CD4-positive, CD25-positive, alpha-beta regulatory T cell (primary cell): ENCODE measurements around the gene TARBP1. TPM values are rescaled to one million over a fixed set of nuclear protein-coding genes. Genes with fewer than 3 reads are reported as not detected.
"Not testable (repeated sequence)": the region's sequence is repeated elsewhere in the genome, so short reads cannot be mapped to it uniquely, and the experiment has no call there.

Experiments
- ATAC-seq, 2 donors: fragments of 150-1000 bp; cut with Tn5 transposase; one replicate each; pipeline ENCODE4 v1.10.0; 2021; ENCODE audit warnings: low read depth in 2 of 2, moderate number of reproducible peaks in 2 of 2, moderate library complexity in 1 of 2
- DNase-seq, 3 donors: peaks; one replicate each; pipeline versions ENCODE4 v3.0.0 to v3.0.0-alpha.2; 2012 to 2022; ENCODE audit warnings: mixed read lengths in 1 of 3
- H3K27ac ChIP-seq: one replicate; pipeline ENCODE4 v1.7.0; 2013; ENCODE audit warnings: mild to moderate bottlenecking, low read length; ENCODE audit not compliant: insufficient read depth, poor library complexity, severe bottlenecking
- H3K27me3 ChIP-seq: one replicate; pipeline ENCODE4 v1.7.0; 2013; ENCODE audit warnings: low read length; ENCODE audit not compliant: control insufficient read depth, insufficient read depth
- H3K36me3 ChIP-seq: one replicate; pipeline ENCODE4 v1.7.0; 2013; ENCODE audit warnings: mild to moderate bottlenecking, low read length, moderate library complexity; ENCODE audit not compliant: control insufficient read depth, insufficient read depth
- H3K4me1 ChIP-seq: 2 replicates; pipeline ENCODE4 v1.7.0; 2013; ENCODE audit warnings: mild to moderate bottlenecking, low read length; ENCODE audit not compliant: insufficient read depth, control insufficient read depth, poor library complexity, severe bottlenecking
- H3K4me3 ChIP-seq: one replicate; pipeline ENCODE4 v1.7.0; 2013; ENCODE audit warnings: low read depth, mild to moderate bottlenecking, low read length, moderate library complexity
- H3K9me3 ChIP-seq, 2 experiments: 1 replicate in 1 of 2; 2 replicates in 1 of 2; pipeline ENCODE4 v1.7.0; 2013; ENCODE audit warnings: low read length in 2 of 2, mild to moderate bottlenecking in 1 of 2, moderate library complexity in 1 of 2; ENCODE audit not compliant: control insufficient read depth in 2 of 2
- H3K27ac Mint-ChIP-seq, 3 donors: one replicate each; pipeline ENCODE4 v1.8.0; 2020 to 2022; ENCODE audit warnings: mild to moderate bottlenecking in 3 of 3, mixed read lengths in 3 of 3, moderate library complexity in 2 of 3
- H3K27me3 Mint-ChIP-seq: one replicate; pipeline ENCODE4 v1.8.0; 2022; ENCODE audit warnings: mild to moderate bottlenecking, mixed read lengths
- H3K36me3 Mint-ChIP-seq: one replicate; pipeline ENCODE4 v1.8.0; 2020; ENCODE audit warnings: mixed read lengths
- H3K4me1 Mint-ChIP-seq, 4 donors: one replicate each; pipeline ENCODE4 v1.8.0; 2020 to 2022; ENCODE audit warnings: mixed read lengths in 4 of 4, mild to moderate bottlenecking in 1 of 4
- H3K4me3 Mint-ChIP-seq, 4 donors: one replicate each; pipeline ENCODE4 v1.8.0; 2020 to 2022; ENCODE audit warnings: mild to moderate bottlenecking in 4 of 4, mixed read lengths in 4 of 4, moderate library complexity in 3 of 4
- H3K9me3 Mint-ChIP-seq, 7 donors: one replicate each; pipeline ENCODE4 v1.8.0; 2020 to 2022; ENCODE audit warnings: mixed read lengths in 7 of 7, mild to moderate bottlenecking in 3 of 7, moderate library complexity in 2 of 7
- polyA plus RNA-seq, 4 donors: library from polyadenylated mRNA; unstranded; fragments of 300-500 nt; fragmentation: Illumina TruSeq; gene quantifications; one replicate each; pipeline ENCODE4 v1.2.3, GENCODE V29; 2021
- total RNA-seq: library from RNA; stranded (reverse); gene quantifications from one replicate; pipeline ENCODE4 v1.2.3, GENCODE V29; 2022

TARBP1 gene
- total and polyA plus RNA-seq, 5 donors from 2014 or later, result 6.9 to 30.0 (median 8.8) TPM

DNA sequence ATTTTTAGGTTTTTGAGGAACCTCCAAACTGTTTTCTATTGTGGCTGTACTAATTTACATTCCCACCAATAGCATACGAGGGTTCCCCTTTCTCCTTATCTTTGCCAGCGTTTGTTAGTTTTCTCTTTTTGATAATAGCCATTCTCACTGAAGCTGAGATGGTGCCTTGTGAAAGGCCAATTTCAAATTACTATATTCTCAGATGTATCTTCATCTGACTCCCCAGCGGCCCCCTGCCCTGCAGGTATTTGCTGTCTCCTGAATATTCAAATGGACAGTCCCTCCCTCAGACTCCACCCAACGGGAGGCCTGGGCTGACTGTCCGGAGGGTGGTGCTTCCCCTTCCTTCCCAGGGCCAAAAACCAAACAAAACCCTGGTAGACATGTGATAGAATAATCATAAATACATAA is 33.5 kb upstream of the TARBP1 start:
- Mint-ChIP-seq H3K27me3 (peaks cover 9% of the 10 kb centered on the region), H3K4me3 (no peak overlapping the region), H3K9me3 (peaks cover 0 to 2% (median 0%) of the 10 kb centered on the region in 7 donors), H3K27ac (no peak overlapping the region), H3K36me3 (no peaks in the 10 kb centered on the region), H3K4me1 (no peaks in the 10 kb centered on the region)
- H3K4me3 ChIP-seq, result no peak overlapping the region
- H3K27me3 ChIP-seq, result no peaks in the 10 kb centered on the region
- H3K9me3 ChIP-seq, result no peaks in the 10 kb centered on the region
- no peak overlapping the region for H3K27ac ChIP-seq
- no peaks in the 10 kb centered on the region for H3K36me3 ChIP-seq
- no peaks in the 10 kb centered on the region for H3K4me1 ChIP-seq
- DNase-seq (no peak), ATAC-seq (no peak)

- H3K4me3 Mint-ChIP-seq, result no peak overlapping the region
- no peak for ATAC-seq
- Histone ChIP-seq H3K36me3 (no peaks in the 10 kb centered on the region), H3K27ac (no peak overlapping the region), H3K4me3 (no peak overlapping the region), H3K9me3 (no peaks in the 10 kb centered on the region), H3K27me3 (no peaks in the 10 kb centered on the region), H3K4me1 (no peaks in the 10 kb centered on the region)
- no peaks in the 10 kb centered on the region for H3K36me3 Mint-ChIP-seq
- H3K27me3 Mint-ChIP-seq, result no peaks in the 10 kb centered on the region
- no peak for DNase-seq
- H3K9me3 Mint-ChIP-seq, result peaks cover 0 to 2% (median 0%) of the 10 kb centered on the region in 7 donors
- H3K27ac Mint-ChIP-seq, result no peak overlapping the region
- H3K4me1 Mint-ChIP-seq, result no peaks in the 10 kb centered on the region
Measured at GRCh38 chr1:234509457-234510328, 30.7 kb upstream of the TARBP1 start.

DNA sequence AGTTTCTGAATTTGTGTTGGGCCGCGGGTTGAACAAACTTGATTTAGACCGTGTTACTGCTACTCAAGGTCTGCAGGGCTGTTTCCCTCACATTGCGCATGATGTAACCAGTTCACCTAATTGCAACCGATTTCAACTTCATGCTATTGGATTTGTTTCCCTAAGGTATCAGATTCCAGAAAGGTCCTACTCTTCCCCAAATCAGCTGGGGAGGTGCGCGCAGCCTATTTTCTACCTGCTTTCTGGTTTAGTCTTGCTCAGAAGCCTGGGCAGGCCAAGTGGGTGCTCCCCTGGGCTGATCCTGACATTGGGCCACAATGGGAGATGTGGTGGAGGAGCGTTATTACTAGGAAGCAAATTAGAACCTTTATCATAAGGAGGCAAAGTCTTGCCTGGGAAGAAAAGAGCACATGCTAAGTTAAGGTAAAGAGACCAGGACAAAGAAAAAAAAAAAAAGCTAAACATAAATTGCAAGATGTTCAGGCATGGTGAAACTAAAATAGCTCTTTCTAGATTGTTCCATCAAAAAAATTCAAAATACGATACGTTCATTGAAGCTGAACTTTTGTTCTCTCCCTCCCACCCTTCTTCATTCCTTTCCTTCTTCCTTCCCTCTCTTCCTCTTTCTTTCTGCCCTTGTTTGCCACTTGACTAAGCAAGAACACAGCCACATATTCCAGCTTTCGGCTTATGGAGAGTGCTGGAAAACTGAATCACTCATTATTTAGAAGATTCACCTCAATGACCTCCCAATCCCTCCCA is 28.8 kb upstream of the TARBP1 start:
- Mint-ChIP-seq H3K4me3 (no peak overlapping the region), H3K27me3 (no peaks in the 10 kb centered on the region), H3K9me3 (peaks cover 0 to 2% (median 0%) of the 10 kb centered on the region in 7 donors), H3K27ac (no peak overlapping the region), H3K36me3 (no peaks in the 10 kb centered on the region), H3K4me1 (no peaks in the 10 kb centered on the region)
- DNase-seq (no peak), ATAC-seq (no peak)
- no peaks in the 10 kb centered on the region for H3K27me3 ChIP-seq
- H3K36me3 ChIP-seq, result no peaks in the 10 kb centered on the region
- H3K4me3 ChIP-seq, result no peak overlapping the region
- no peak overlapping the region for H3K27ac ChIP-seq
- H3K9me3 ChIP-seq, result no peaks in the 10 kb centered on the region
- H3K4me1 ChIP-seq, result no peaks in the 10 kb centered on the region

- H3K36me3 ChIP-seq, result no peaks in the 10 kb centered on the region
- H3K27ac ChIP-seq, result no peak overlapping the region
- DNase-seq (no peak), ATAC-seq (no peak)
- H3K4me1 Mint-ChIP-seq, result peaks cover 0 to under 1% (median 0%) of the 10 kb centered on the region in 4 donors
- no peaks in the 10 kb centered on the region for H3K9me3 ChIP-seq
- no peaks in the 10 kb centered on the region for H3K27me3 ChIP-seq
- no peaks in the 10 kb centered on the region for H3K4me1 ChIP-seq
- H3K27me3 Mint-ChIP-seq, result no peaks in the 10 kb centered on the region
- H3K9me3 Mint-ChIP-seq, result peaks cover 0 to 2% (median 0%) of the 10 kb centered on the region in 7 donors
- H3K4me3 Mint-ChIP-seq, result no peak overlapping the region
- no peaks in the 10 kb centered on the region for H3K36me3 Mint-ChIP-seq
- H3K4me3 ChIP-seq, result no peak overlapping the region
- no peak overlapping the region for H3K27ac Mint-ChIP-seq
Measured at GRCh38 chr1:234507089-234507488, 28.1 kb upstream of the TARBP1 start.

GRCh38 chr1:234505769-234506102 is 26.8 kb upstream of the TARBP1 start:
- H3K4me3 ChIP-seq, result no peak overlapping the region
- Mint-ChIP-seq H3K36me3 (no peaks in the 10 kb centered on the region), H3K4me3 (no peak overlapping the region), H3K27me3 (no peaks in the 10 kb centered on the region), H3K9me3 (peaks cover 0 to 2% (median 0%) of the 10 kb centered on the region in 7 donors), H3K27ac (no peak overlapping the region), H3K4me1 (peaks cover 0 to 5% (median 0%) of the 10 kb centered on the region in 4 donors)
- H3K4me1 ChIP-seq, result no peaks in the 10 kb centered on the region
- H3K36me3 ChIP-seq, result no peaks in the 10 kb centered on the region
- H3K9me3 ChIP-seq, result no peaks in the 10 kb centered on the region
- DNase-seq, result no peak
- H3K27ac ChIP-seq, result no peak overlapping the region
- ATAC-seq, result no peak
- H3K27me3 ChIP-seq, result no peaks in the 10 kb centered on the region

DNA sequence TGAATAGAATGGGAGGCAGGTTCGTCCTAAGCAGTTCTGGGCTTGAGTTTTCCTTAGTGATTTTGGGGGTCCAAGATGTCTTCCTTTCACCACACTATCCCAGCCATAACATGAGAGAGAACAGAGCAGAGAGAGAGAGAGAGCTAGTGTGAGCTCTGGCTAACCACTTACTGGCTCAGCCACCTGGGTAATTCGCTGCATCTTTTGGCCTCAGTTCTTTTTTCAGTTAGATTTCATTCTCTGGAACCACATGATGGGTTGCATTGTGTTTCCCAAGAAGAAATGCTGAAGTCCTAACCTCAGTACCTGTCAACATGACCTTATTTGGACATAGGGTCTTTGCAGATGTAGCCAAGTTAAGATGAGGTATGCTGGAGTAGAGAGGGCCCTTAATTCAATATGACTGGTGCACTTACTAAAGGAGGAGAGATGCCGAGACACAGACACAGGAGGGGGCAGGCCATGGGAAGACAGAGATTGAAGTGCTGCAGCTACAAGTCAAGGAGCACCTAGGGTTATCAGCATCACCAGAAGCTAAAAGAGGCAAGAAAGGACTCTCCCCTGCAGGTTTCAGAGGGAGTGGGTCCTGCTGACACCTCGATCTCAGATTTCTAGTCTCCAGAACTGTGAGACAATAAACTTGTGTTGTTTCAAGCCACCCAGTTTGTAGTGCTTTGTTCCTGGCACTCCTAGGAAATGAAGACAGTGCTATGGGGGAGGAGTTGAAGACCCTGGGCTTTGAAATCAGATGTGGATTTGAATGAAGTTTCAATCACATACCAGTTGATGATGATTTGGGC is 26.2 kb upstream of the TARBP1 start:
- Mint-ChIP-seq H3K27me3 (no peaks in the 10 kb centered on the region), H3K4me3 (no peak overlapping the region), H3K27ac (no peak overlapping the region), H3K36me3 (no peaks in the 10 kb centered on the region), H3K4me1 (peaks cover 0 to 5% (median under 1%) of the 10 kb centered on the region in 4 donors), H3K9me3 (peaks cover 0 to 2% (median 0%) of the 10 kb centered on the region in 7 donors)
- Histone ChIP-seq H3K4me1 (no peaks in the 10 kb centered on the region), H3K36me3 (no peaks in the 10 kb centered on the region), H3K4me3 (no peak overlapping the region), H3K27me3 (no peaks in the 10 kb centered on the region), H3K9me3 (no peaks in the 10 kb centered on the region), H3K27ac (no peak overlapping the region)
- DNase-seq (no peak), ATAC-seq (no peak)

GRCh38 chr1:234504251-234504650 is 25.3 kb upstream of the TARBP1 start:
- ATAC-seq, H3K9me3 Mint-ChIP-seq, DNase-seq, H3K4me1 ChIP-seq, H3K4me1 Mint-ChIP-seq, H3K27me3 Mint-ChIP-seq, H3K36me3 Mint-ChIP-seq, H3K9me3 ChIP-seq, H3K4me3 ChIP-seq, H3K27ac ChIP-seq, H3K4me3 Mint-ChIP-seq, H3K27ac Mint-ChIP-seq, H3K36me3 ChIP-seq, H3K27me3 ChIP-seq: not testable (repeated sequence)
